ENCODE measurements around the gene IQCM.

IQCM gene

DNA sequence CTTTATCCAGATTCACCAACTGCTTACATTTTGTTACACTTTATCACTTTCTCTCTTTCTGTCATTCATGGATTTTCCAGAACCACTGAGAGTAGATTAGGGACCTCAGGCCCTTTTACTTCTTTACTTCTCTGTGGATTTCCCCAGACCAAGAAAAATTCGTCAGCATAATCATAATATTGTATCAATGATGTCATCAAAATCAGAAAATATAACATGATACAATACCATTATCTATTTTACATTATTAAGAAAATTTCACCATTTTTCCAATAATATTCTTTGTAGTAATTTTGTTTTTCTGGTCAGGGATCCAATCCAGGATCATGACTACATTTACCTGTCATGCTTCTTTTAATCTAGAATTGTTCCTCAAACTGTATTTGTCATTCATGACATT, 494.2 kb downstream of the IQCM start:
- TF ChIP-seq, protein P1, sequence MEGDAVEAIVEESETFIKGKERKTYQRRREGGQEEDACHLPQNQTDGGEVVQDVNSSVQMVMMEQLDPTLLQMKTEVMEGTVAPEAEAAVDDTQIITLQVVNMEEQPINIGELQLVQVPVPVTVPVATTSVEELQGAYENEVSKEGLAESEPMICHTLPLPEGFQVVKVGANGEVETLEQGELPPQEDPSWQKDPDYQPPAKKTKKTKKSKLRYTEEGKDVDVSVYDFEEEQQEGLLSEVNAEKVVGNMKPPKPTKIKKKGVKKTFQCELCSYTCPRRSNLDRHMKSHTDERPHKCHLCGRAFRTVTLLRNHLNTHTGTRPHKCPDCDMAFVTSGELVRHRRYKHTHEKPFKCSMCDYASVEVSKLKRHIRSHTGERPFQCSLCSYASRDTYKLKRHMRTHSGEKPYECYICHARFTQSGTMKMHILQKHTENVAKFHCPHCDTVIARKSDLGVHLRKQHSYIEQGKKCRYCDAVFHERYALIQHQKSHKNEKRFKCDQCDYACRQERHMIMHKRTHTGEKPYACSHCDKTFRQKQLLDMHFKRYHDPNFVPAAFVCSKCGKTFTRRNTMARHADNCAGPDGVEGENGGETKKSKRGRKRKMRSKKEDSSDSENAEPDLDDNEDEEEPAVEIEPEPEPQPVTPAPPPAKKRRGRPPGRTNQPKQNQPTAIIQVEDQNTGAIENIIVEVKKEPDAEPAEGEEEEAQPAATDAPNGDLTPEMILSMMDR (IDR thresholded peaks at IDR 0.05): no peak

GRCh38 chr4:149311076-149311475, 504.6 kb downstream of the IQCM start:
- TF ChIP-seq, protein P1 (IDR thresholded peaks at IDR 0.05): no peak

GRCh38 chr4:149306537-149306936, 509.1 kb downstream of the IQCM start:
- TF ChIP-seq, protein P1 (IDR thresholded peaks at IDR 0.05): no peak

Measured in LNCAP (cell line).